NCI-H2171 treated with DMSO at 0.1 percent for 48 hours (cell line): ENCODE measurements around the gene SATB2.

ENCODE experiments used
- DNase-seq: peaks from one replicate; lab custom pipeline; 2025; lab: John Stamatoyannopoulos, UW

The SATB2 gene

GRCh38 chr2:199452260-199452990, 5.3 kb downstream of the SATB2 start:
- DNase-seq, result no peak

- DNase-seq, result no peak
Measured at GRCh38 chr2:199449956-199450355, 7.8 kb downstream of the SATB2 start.

DNA sequence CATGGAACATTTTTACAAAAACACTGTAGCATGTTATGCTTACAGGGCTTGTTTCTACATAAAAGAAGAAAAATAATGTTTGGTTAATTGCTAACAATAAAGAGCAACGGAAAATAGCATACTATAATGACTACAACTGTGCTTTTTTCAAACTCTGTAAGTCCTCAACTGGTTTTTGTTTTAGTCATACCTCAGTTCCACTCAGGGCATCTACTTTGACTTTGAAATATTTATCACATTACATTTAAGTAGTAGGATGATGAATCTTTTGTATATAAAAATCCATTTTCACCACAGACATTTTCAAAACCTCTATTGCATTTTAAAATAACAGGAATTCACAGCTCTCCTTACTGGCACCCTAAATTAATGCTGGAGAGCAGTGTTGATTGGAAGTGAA, 8.3 kb downstream of the SATB2 start:
- DNase-seq, result no peak

- DNase-seq, result no peak
Measured at GRCh38 chr2:199446996-199447576, 10.7 kb downstream of the SATB2 start.

GRCh38 chr2:199444749-199445148, 13.0 kb downstream of the SATB2 start:
- DNase-seq, result no peak

DNA sequence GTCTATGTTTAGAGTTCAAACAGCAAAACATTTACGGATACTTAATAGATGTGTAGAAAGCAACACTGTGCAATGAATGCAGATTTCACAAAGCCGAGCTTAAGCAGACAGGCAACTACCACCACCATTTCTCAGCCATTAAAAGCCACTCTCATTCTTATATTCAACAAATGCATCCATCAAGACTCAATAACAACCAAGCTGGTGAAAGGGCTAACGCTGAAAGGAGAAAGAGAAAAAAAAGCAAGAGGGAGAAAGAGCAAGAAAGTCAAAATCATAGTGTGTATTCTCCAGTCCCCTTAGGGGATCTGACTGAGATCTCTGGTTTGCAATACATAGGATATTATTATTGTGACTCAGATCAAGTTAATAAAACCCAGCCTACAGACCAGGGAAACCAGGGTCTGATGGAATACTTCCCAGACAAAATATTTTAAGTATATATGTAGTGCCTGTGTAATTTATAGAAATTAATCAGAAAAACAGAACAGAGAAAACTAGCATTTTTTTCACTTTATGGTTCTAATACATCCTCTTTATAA, 14.1 kb downstream of the SATB2 start:
- no peak for DNase-seq

GRCh38 chr2:199442173-199442572, 15.6 kb downstream of the SATB2 start:
- DNase-seq, result no peak

DNA sequence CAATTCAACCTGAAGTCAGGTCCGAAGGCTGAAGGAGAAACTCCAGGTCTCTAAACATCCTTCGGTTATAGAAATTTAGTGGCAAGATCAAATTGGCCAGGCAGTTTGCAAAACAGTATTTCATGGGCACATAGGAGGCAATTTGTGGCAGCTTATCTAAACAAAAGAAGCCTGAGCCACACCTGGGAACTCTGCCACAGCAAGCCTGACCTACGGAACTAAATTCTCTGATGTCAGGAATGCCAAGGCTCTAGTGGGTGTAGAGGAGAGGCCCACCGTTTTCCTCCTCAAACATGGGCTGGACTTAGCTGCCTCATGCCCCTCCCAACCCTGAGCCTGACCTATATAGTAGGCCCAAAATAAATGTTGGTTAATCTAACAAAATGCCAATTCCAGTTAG, 16.0 kb downstream of the SATB2 start:
- no peak for DNase-seq

DNA sequence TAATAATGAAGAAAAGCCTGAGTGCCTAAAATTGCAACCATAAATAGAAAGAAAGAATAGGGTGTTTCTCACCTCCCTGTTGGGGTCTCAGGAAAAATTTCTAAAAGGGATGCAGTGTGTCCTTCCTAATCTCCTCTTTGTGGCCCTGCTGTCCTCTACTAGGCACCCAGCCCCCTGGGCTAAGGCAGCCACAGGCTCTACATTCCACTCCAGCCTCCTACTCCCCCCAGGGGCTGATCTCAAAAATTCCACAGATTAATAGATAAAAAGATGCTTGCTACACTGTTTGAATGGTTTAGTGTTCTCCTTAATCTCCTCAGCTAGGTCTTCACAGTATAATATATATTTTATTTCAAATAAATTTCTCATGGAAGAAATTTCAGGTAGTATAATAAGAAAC, 17.6 kb downstream of the SATB2 start:
- DNase-seq, result no peak

DNA sequence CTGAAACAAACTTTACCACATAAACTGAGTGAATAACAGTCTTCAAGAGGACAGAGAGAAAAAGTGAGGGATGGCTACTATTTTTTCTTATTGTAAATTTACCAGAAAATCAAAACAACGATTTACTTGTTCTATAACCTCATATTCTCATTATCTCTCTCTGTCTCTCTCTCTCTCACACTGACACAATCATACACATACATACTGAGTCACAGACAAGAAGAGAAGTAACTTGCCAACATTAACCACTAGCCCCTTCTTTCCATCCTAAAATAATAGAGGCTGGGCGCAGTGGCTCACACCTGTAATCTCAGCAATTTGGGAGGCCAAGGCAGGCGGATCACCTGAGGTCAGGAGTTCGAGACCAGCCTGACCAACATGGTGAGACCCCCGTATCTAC, 18.2 kb downstream of the SATB2 start:
- no peak for DNase-seq

DNA sequence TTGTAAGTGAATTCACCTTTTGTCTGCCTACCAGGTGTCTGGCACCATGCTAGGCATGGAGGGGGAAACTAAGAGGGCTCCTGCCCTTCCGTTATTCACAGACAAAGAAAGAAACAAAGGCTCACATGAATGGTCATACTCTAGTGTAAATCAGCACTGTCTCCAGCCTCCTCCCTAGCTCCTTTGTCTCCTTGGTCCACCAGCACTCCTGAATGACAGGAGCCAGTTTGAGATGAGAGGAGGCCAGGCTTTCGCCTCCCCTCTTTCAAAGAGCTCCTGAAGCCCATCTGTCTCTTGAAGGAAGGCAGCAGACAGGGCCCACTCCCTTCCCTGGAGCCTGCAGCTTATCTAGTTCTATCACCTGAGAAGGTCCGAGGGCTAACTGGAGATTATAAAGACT, 18.7 kb downstream of the SATB2 start:
- DNase-seq, result no peak

DNA sequence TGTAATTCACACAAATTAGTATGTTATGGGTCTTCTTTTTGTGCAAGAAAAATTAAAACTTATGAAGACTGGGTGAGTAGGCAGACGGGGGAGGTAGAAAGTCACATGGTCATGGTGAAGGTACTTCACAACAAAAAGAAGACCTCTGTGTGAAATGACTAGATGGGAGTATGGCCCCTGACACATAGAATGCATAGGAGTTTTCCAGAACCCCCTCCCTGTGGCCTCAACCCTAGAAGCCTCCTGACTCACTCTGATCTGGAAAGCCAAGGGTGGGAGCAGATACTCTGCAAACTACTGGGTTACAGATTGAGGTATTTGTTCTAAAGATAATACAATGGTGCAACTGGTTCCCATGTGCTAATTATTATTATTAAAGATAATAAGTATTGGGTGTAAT, 23.2 kb downstream of the SATB2 start:
- no peak for DNase-seq

DNA sequence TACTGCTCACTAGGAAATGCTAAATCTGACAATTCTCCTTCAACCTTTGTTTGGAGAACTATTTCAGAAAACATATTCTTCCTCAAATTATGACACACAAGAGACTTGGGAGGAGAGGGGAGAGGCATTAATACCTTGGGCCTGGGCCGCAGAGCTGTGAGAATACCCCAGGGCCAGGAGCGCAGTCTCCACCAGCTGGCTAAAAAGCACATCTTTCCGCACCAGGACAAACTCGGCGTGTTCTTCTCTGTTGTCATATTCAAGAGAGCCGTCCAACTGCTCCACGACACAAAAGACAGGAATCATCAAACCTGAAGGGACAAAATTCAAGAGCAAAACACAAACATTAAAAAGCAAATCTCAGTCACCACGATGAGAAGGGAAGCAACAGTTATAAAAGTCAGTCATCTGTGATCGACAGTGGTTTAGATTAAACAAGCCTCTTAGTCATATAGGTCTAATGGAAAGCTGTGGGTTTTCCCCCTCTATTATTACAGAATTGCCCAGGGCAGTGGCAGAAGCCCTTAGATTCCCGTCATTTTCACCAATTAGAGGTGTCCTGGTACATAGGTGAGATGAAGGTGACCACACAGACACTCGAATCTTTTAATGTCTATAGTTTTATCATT, 24.4 kb downstream of the SATB2 start:
- no peak for DNase-seq

DNA sequence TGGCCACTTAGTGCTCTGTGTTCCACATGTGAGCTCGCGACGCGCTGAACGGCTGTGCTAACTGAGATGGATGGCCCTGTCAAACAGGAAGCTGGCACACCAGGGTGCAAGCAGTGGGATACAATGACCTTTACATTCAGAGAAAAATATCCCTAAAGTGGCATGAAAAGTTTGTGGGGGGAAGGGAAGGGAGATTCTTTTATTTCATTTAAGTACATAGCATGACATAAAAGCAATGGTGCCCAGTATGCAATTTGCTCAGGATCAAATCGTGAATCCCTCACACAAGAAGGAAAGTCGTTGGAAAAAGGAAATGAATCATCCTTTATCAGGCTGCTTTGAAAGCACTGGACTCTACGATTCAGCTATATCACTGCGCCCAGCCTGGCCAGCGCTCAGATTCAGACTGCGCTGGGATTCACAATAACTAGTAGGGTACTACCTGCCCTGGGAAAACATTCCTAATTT, 26.0 kb downstream of the SATB2 start:
- no peak for DNase-seq

DNA sequence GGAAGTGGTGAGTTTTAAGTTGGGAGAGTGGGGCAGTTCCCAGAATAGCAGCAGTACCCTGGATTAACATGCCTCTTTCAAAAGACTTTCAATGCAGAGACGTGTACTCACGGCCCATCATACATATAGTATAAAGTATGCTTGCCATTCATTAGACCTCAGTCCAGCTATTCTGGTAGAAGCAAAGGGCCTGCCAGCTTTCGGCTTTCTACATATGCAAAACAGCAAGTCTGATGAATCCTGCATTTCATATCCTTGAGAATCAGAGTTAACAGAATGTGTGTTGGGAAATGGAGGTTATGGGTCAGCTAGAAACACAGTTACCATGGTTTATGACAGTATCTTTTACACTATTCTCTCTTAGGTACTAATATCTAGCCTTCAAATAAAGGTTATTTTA, 27.5 kb downstream of the SATB2 start:
- no peak for DNase-seq

DNA sequence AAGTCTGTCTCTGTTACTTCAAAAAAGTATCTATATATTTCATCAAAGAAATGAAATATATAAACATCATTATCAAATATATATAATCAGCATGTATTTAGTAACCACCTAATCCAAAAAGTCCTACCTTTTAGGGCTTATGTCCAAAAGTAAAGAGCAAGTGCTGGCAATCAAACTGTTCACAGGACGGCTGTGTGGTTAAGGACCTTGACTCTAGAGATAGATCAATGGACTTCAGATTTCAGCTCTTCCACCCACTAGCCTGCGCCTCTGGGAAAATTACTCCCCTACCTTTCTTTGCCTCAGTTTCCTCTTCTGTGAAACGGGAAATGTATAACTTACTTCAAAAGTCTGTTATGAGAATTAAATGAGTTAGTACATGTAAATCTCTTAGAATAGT, 29.4 kb downstream of the SATB2 start:
- no peak for DNase-seq

- DNase-seq, result no peak
Measured at GRCh38 chr2:199424160-199424559, 33.6 kb downstream of the SATB2 start.

DNA sequence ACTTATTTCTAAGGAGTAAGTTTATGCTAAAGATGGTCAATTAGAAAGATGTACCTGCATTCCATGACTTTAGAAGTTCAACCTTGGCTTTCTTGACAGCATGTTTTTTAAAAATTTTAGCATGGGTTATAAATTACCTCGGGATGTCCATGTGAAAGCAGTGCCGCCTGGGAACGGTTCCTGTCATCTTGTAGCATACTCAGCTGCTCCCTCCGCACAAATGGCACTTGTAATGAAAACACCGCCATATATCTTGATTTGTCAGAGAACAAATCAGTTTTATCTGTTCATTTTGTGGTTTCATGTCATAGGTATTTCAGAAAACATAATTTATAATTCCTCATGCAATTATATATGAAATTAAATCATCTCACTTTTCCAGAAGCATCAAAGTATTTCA, 38.3 kb downstream of the SATB2 start:
- no peak for DNase-seq

DNA sequence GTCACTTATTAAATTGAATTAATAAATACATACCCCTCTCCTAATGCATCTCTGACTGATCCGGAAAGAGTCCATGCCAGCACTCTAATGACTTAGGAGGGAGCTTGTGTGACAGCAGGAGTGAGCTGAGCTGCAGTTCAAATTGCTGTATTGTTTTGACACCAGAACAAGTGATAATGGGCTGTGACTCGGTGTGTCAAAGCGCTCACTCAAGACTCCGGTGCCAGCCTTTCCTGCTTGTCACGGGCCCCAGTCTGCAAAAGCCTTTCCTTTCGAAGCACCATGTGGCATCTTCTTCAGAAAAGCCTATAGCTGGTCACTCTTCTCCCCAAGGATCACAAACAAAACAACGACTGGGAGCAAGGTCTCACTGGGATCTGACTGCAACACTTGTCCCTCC, 43.3 kb downstream of the SATB2 start:
- no peak for DNase-seq

DNA sequence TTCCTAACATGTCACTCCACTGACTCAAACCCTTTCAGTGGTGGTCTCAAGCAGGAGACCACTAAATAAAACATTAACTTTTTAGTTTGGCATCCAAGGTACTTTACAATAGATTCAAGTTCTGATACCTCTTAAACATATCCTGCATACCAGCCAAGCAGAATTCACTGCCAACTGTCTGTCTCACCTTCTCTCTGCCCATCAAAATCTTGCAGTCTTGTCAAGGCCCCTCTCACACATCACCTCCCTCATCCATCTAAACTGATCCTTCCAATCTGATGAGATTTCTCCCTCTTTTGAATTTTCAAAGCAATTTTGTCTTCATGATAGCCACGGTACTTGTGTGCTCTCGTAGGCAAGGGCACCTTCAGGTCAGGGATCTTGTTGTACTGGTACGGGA, 43.7 kb downstream of the SATB2 start:
- no peak for DNase-seq

- no peak for DNase-seq
Measured at GRCh38 chr2:199409759-199410529, 47.8 kb downstream of the SATB2 start.

DNA sequence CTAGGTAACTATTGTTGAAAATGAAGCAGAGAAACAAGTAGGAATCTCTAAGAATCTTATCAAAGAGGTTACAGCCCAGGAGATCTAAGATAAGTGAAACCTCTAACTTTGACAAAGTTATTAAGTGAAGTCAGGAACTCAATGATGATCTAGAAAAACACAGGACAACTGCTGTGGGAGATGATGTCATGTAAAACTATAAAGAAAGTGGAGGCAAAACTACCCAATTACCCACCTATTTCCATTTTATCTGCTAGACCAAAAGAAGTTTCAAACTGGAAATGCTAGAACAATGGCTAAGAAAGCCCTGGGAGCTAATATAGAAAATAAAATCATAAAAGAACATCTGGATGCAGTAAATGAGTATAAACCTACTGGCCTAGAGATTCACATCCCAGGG, 50.3 kb downstream of the SATB2 start:
- DNase-seq, result no peak

DNA sequence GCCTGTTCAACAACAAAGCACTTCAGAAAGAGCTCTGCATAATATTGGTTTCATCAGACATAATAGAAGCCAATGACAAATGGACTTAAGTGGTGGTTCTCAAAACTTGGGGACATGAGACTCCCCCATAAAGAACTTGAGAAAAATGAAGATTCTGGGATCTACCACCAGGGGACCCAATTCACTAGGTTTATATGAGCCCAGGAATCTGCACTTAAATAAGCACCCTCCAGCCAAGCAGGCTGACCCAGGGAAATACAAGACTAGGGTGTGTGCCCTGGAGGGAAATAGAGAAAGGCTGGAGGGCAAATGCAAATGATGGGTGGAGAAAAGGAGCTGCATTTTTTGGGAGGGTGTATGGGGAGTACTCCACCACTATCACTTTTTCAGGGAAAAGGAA, 52.5 kb downstream of the SATB2 start:
- no peak for DNase-seq
